ENCODE results near the gene GLI3.

Gene GLI3

DNA sequence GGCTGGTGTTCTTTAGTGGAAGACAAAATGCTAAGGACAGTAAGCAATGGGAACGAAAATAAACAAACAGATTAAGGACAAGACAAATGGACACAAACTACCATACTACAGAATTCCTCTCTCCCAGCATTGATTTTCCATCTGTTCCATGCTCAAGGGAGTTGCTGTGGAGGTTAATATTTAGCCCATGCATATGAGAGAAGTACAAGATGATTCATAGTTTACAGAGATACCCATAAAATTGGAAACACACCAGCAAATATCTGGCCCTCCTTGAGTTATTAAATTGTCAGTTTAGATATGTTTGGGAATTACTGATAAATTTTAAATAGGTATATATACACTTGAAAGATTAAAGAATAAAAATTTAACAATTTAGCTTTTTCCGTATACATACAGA, 69.8 kb downstream of the GLI3 start:
- Histone ChIP-seq H3K27ac (ENCODE audit: insufficient read depth, low read depth, low read length, poor library complexity, severe bottlenecking) (no peak overlapping the region), H3K4me1 (ENCODE audit: control insufficient read depth, insufficient read depth, low read length) (no peaks in the 10 kb centered on the region), H3K4me3 (ENCODE audit: insufficient read depth, low read depth, low read length) (no peak overlapping the region), H3K9me3 (ENCODE audit: control insufficient read depth, low read length) (no peaks in the 10 kb centered on the region), H3K36me3 (ENCODE audit: control insufficient read depth, insufficient read depth, low read length) (peaks cover 9% of the 10 kb centered on the region), H3K27me3 (ENCODE audit: control insufficient read depth, insufficient read depth, low read length, poor library complexity, severe bottlenecking) (no peaks in the 10 kb centered on the region)
- WGBS, 2 experiments, result 100% methylated on average over 2 of the region's 2 CpGs

DNA sequence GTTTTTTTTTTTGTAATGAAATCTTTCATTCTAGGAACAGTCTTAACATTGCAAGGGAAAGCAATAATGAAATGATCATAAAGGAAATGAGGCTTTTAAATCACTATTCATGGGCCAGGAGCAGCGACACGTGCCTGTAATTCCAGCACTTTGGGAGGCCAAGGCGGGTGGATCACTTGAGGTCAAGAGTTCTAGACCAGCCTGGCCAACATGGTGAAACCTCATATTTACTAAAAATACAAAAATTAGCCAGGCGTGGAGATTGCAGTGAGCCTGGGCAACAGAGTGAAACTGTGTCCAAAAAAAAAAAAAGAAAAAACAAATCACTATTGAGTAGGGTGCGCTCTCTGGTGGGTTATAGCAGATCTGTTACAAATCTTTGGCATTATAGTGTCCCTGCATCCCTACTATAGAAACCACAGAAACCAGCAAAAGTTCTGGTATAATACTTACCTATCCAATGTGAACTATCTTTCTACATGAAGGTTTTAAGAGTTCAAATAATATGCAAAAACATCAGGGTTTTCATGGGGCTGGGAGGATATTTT, 72.1 kb downstream of the GLI3 start:
- 90 to 91% methylated on average over 5 of the region's 5 CpGs for WGBS, 2 experiments
- Histone ChIP-seq H3K27me3 (ENCODE audit: control insufficient read depth, insufficient read depth, low read length, poor library complexity, severe bottlenecking) (no peaks in the 10 kb centered on the region), H3K36me3 (ENCODE audit: control insufficient read depth, insufficient read depth, low read length) (no peaks in the 10 kb centered on the region), H3K27ac (ENCODE audit: insufficient read depth, low read depth, low read length, poor library complexity, severe bottlenecking) (no peak overlapping the region), H3K4me1 (ENCODE audit: control insufficient read depth, insufficient read depth, low read length) (peaks cover 4% of the 10 kb centered on the region), H3K4me3 (ENCODE audit: insufficient read depth, low read depth, low read length) (no peak overlapping the region), H3K9me3 (ENCODE audit: control insufficient read depth, low read length) (no peaks in the 10 kb centered on the region)

DNA sequence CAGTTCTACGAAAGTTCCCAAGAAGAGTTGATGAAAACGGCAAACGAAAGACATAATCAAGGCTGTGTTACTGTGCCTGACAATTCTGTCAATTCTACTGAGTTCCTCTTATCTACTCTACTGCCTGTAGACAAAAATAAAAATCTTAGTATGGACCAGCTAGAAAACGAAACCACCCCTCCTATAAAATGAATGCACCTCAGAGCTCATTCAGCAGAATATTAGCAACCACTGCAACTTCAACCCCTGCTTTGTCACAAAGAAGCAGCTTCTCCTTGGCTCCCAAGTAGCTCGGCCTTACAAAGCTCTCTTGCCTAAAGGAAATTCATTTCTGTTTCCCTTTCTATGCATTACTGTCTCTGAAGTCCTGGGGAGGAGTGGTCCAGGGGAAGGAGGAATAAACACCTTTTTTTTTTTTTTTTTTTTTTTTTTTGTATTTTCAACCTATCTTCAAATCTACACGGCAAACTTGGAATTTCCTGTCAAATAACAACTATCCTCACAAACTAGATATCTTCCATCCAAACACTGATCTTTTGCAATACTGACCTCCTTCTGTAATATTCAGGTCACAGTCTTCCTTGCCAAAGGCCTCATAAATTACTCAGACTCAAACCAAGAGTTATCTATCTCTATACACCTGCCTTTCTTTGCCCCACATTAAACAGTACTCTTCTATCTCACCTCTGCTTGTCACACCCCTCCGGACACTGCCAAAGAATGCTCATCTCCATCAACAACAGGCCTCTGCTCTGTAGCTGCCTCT, 74.3 kb downstream of the GLI3 start:
- no peak overlapping the region for H3K27ac ChIP-seq (ENCODE audit: insufficient read depth, low read depth, low read length, poor library complexity, severe bottlenecking)

DNA sequence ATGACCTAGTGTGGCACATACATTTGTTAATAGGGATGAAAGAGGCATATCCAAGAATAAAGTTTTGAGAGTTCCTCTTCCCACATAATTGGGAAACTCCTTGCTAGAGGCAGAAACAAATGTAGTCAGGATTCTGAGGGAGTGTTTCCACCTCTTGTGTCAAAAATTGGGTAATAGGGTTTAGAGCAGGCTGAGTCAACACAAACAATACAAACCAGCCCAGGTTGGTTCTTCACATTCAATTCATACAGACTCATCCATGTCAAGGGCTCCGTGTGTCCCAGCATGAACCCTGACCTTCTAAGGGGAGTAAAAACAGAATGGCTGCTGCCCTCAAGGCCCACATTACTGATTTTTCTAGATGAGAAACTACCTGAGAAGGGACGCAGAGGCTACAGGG, 75.3 kb downstream of the GLI3 start:
- H3K4me3 ChIP-seq (ENCODE audit: insufficient read depth, low read depth, low read length), result no peak overlapping the region
- H3K9me3 ChIP-seq (ENCODE audit: control insufficient read depth, low read length), result no peaks in the 10 kb centered on the region
- WGBS, 2 experiments, result 76 to 89% methylated on average over 2 of the region's 2 CpGs
- H3K27me3 ChIP-seq (ENCODE audit: control insufficient read depth, insufficient read depth, low read length, poor library complexity, severe bottlenecking), result no peaks in the 10 kb centered on the region
- no peaks in the 10 kb centered on the region for H3K36me3 ChIP-seq (ENCODE audit: control insufficient read depth, insufficient read depth, low read length)
- no peak overlapping the region for H3K27ac ChIP-seq (ENCODE audit: insufficient read depth, low read depth, low read length, poor library complexity, severe bottlenecking)
- H3K4me1 ChIP-seq (ENCODE audit: control insufficient read depth, insufficient read depth, low read length), result peaks cover 25% of the 10 kb centered on the region

More for the DNA sequence above, 74.3 kb downstream of the GLI3 start:
- H3K4me3 ChIP-seq (ENCODE audit: insufficient read depth, low read depth, low read length), result no peak overlapping the region
- no peaks in the 10 kb centered on the region for H3K27me3 ChIP-seq (ENCODE audit: control insufficient read depth, insufficient read depth, low read length, poor library complexity, severe bottlenecking)
- peaks cover 20% of the 10 kb centered on the region for H3K4me1 ChIP-seq (ENCODE audit: control insufficient read depth, insufficient read depth, low read length)
- H3K36me3 ChIP-seq (ENCODE audit: control insufficient read depth, insufficient read depth, low read length), result no peaks in the 10 kb centered on the region
- 91% methylated on average over 7 of the region's 7 CpGs for WGBS, 2 experiments
- no peaks in the 10 kb centered on the region for H3K9me3 ChIP-seq (ENCODE audit: control insufficient read depth, low read length)

DNA sequence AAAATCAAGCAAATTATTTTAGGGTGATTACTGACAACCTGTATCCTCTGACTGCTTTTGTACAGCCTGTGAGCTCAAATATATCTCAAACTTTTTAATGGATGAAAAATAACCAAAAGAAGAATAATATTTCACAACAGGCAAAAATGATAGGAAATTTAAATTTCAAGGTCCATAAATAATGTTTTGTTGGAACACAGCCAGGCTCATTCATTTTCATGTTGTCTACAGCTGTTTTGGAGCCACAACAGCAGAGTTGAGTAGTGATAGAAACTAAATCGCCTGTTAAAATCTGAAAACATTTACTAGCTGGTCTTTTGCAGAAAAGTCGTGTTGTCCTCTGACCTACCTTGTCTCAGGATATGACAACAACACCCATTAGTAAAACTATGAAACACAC, 75.9 kb downstream of the GLI3 start:
- WGBS, 2 experiments, result 97 to 98% methylated on average over 2 of the region's 2 CpGs
- no peaks in the 10 kb centered on the region for H3K36me3 ChIP-seq (ENCODE audit: control insufficient read depth, insufficient read depth, low read length)
- peaks cover 31% of the 10 kb centered on the region for H3K4me1 ChIP-seq (ENCODE audit: control insufficient read depth, insufficient read depth, low read length)
- H3K27me3 ChIP-seq (ENCODE audit: control insufficient read depth, insufficient read depth, low read length, poor library complexity, severe bottlenecking), result no peaks in the 10 kb centered on the region
- H3K27ac ChIP-seq (ENCODE audit: insufficient read depth, low read depth, low read length, poor library complexity, severe bottlenecking), result no peak overlapping the region
- H3K4me3 ChIP-seq (ENCODE audit: insufficient read depth, low read depth, low read length), result no peak overlapping the region
- H3K9me3 ChIP-seq (ENCODE audit: control insufficient read depth, low read length), result no peaks in the 10 kb centered on the region

DNA sequence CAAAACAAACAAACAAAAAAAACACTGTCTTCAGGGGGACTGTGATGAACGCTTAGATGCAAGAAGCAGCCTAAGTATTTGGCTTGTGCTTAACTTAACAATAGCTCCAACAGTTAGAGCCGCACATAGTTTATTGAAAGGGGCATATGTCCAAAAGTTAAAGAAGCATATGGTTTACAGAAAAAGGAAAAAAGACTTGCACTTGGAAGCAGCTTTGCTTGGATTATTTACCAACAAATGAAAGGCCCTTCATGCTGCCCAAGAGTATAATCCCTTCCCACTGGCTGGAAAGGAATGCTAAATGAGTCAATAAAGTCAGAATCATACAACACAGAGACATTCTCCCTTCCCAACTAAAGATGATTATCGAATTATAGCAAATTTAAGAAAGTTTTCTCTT, 77.9 kb downstream of the GLI3 start:
- WGBS, 2 experiments, result 89% methylated on average over 3 of the region's 3 CpGs
- Histone ChIP-seq H3K9me3 (ENCODE audit: control insufficient read depth, low read length) (no peaks in the 10 kb centered on the region), H3K4me1 (ENCODE audit: control insufficient read depth, insufficient read depth, low read length) (peaks cover 49% of the 10 kb centered on the region), H3K4me3 (ENCODE audit: insufficient read depth, low read depth, low read length) (no peak overlapping the region), H3K27me3 (ENCODE audit: control insufficient read depth, insufficient read depth, low read length, poor library complexity, severe bottlenecking) (no peaks in the 10 kb centered on the region), H3K36me3 (ENCODE audit: control insufficient read depth, insufficient read depth, low read length) (no peaks in the 10 kb centered on the region), H3K27ac (ENCODE audit: insufficient read depth, low read depth, low read length, poor library complexity, severe bottlenecking) (no peak overlapping the region)

DNA sequence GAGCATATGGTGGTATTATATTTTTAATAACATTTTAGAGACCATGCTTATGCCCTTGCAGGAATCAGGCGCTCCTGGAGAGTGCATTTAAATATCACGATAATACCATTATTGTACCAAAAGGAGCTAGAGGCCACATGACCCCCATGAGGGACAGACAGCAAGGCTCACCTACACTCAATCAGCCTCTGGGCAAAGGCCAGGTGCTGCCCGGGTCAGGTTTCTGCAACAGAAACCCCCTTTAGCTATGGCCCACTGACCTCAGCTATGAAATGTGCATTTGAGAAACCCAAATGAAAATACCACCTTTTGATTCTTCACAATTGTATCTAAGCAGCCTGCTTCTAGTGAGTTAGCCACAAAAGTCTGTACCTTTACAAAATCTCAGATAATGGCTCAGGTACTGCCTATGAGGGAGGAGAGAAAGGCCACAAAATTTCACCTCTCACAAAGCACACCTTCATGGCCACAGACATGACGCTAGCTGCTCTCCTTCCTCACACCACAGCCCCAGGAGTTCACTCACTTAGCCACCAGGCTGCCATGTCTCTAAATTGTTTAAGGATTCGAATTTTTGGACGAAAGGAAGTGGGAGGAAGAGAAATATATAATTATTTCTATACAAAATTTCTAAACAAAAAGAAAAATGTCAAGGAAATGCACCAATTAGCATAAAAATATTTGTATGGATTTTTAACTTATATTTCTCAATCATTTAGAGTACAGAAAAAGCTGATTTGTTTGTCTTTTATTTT, 79.9 kb downstream of the GLI3 start:
- H3K4me3 ChIP-seq (ENCODE audit: insufficient read depth, low read depth, low read length), result no peak overlapping the region
- H3K27me3 ChIP-seq (ENCODE audit: control insufficient read depth, insufficient read depth, low read length, poor library complexity, severe bottlenecking), result no peaks in the 10 kb centered on the region
- no peaks in the 10 kb centered on the region for H3K36me3 ChIP-seq (ENCODE audit: control insufficient read depth, insufficient read depth, low read length)
- H3K4me1 ChIP-seq (ENCODE audit: control insufficient read depth, insufficient read depth, low read length), result peaks cover 67% of the 10 kb centered on the region
- no peak overlapping the region for H3K27ac ChIP-seq (ENCODE audit: insufficient read depth, low read depth, low read length, poor library complexity, severe bottlenecking)
- 95 to 97% methylated on average over 4 of the region's 6 CpGs for WGBS, 2 experiments
- H3K9me3 ChIP-seq (ENCODE audit: control insufficient read depth, low read length), result no peaks in the 10 kb centered on the region

DNA sequence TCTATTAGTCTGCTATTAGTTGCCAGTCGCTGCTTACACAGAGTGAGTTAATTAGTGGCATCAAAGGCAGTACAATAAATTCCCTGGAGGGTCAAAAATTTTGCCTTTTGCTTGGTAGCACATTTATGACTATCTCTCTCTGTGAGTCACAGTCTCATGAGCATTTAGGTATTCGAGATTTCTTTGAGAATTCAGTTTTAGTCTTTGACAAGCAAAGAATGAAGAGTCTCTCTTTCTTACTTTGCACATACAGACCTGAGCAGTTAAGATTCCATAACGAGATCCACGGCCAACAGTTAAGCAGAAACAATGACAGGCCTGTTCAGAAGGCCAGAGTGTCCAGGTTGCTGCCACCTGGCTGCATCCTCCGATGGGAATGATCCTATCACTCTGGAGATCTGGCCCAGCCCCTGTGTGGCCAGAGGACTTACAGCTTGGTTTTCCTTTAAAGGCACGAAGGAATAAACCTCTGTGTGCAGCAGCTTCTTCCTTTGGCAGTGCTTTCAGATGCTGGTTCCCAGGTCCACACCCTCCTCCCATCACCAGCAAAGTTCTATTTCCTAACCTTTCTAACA, 80.6 kb downstream of the GLI3 start:
- no peak overlapping the region for H3K27ac ChIP-seq (ENCODE audit: insufficient read depth, low read depth, low read length, poor library complexity, severe bottlenecking)
- H3K4me3 ChIP-seq (ENCODE audit: insufficient read depth, low read depth, low read length), result no peak overlapping the region
- H3K9me3 ChIP-seq (ENCODE audit: control insufficient read depth, low read length), result no peaks in the 10 kb centered on the region
- peaks cover 74% of the 10 kb centered on the region for H3K4me1 ChIP-seq (ENCODE audit: control insufficient read depth, insufficient read depth, low read length)
- no peaks in the 10 kb centered on the region for H3K36me3 ChIP-seq (ENCODE audit: control insufficient read depth, insufficient read depth, low read length)
- WGBS, 2 experiments, result 89 to 92% methylated on average over 6 of the region's 6 CpGs
- H3K27me3 ChIP-seq (ENCODE audit: control insufficient read depth, insufficient read depth, low read length, poor library complexity, severe bottlenecking), result no peaks in the 10 kb centered on the region

DNA sequence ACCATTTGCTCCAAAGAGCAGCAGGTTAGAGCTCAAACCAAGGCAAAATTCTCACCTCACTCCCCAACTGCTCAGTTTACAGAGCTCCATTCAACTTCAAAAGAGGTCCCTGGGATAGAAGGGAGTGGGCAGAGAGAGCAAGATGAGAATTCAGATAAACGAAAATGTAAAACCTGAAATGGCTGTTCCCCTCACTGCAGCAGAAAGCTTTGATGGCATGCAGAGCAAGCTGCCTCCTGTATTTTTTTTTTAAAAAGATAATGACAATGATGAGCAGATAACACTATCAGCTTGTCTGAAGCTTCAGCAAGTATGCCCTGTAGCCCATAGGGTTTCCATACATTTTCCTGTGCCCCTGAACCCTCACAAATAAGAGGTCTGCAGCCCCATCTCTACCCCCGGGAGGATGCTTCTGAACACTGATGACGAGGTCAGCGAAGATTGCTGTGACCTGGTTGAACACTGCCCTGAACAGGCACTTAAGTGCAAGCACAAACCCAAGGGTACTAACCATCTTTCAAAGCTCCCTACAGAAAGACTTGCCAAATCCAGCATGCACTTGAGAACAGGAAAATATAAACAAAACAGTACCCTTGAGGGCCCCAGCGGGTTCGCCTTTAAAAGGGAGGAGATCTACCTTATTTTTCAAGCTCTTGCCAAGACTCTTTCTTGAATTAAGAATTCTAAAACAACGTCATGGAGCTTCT, 81.3 kb downstream of the GLI3 start:
- Histone ChIP-seq H3K36me3 (ENCODE audit: control insufficient read depth, insufficient read depth, low read length) (no peaks in the 10 kb centered on the region), H3K27me3 (ENCODE audit: control insufficient read depth, insufficient read depth, low read length, poor library complexity, severe bottlenecking) (no peaks in the 10 kb centered on the region), H3K27ac (ENCODE audit: insufficient read depth, low read depth, low read length, poor library complexity, severe bottlenecking) (no peak overlapping the region), H3K4me1 (ENCODE audit: control insufficient read depth, insufficient read depth, low read length) (peaks cover 81% of the 10 kb centered on the region), H3K9me3 (ENCODE audit: control insufficient read depth, low read length) (no peaks in the 10 kb centered on the region), H3K4me3 (ENCODE audit: insufficient read depth, low read depth, low read length) (no peak overlapping the region)
- WGBS, 2 experiments, result 90 to 91% methylated on average over 7 of the region's 7 CpGs

Measured in ectodermal cell (in vitro differentiated cells).